Mesenchymal stem cell (in vitro differentiated cells and primary cell): ENCODE data around the gene EXOSC10.

Experiments used
- DNase-seq: peaks from one replicate; pipeline ENCODE4 v3.0.0-alpha.2; 2013
- H2AFZ ChIP-seq: one replicate; pipeline ENCODE4 v1.6.1; 2013; ENCODE audit warnings: low read depth, mild to moderate bottlenecking, control low read depth, inconsistent platforms, low read length, moderate library complexity
- H2AK5ac ChIP-seq: 2 replicates; pipeline ENCODE4 v1.6.1; 2013; ENCODE audit warnings: low read length, moderate library complexity, mild to moderate bottlenecking, inconsistent platforms; ENCODE audit not compliant: severe bottlenecking
- H2BK120ac ChIP-seq: one replicate; pipeline ENCODE4 v1.6.1; 2013; ENCODE audit warnings: low read depth, mild to moderate bottlenecking, inconsistent platforms, low read length, moderate library complexity
- H2BK12ac ChIP-seq, 2 experiments: one replicate each; pipeline ENCODE4 v1.6.1; 2013; ENCODE audit warnings: inconsistent platforms in 2 of 2, low read length in 2 of 2, mild to moderate bottlenecking in 2 of 2, moderate library complexity in 2 of 2, control low read depth in 1 of 2
- H2BK15ac ChIP-seq: one replicate; pipeline ENCODE4 v1.6.1; 2013; ENCODE audit warnings: mild to moderate bottlenecking, low read depth, inconsistent platforms; ENCODE audit not compliant: poor library complexity, severe bottlenecking
- H2BK5ac ChIP-seq: 2 replicates; pipeline ENCODE4 v1.6.1; 2013; ENCODE audit warnings: low read depth, mild to moderate bottlenecking, low read length, control low read depth, inconsistent platforms; ENCODE audit not compliant: poor library complexity, severe bottlenecking
- H3K14ac ChIP-seq, 2 experiments: one replicate each; pipeline ENCODE4 v1.6.1; 2013; ENCODE audit warnings: inconsistent platforms in 2 of 2, low read length in 2 of 2, control low read depth in 1 of 2, mild to moderate bottlenecking in 1 of 2, moderate library complexity in 1 of 2
- H3K18ac ChIP-seq, 2 experiments: one replicate each; pipeline ENCODE4 v1.6.1; 2013; ENCODE audit warnings: inconsistent platforms in 2 of 2, low read length in 2 of 2, control low read depth in 1 of 2, low read depth in 1 of 2, mild to moderate bottlenecking in 1 of 2
- H3K23ac ChIP-seq, 2 experiments: one replicate each; pipeline ENCODE4 v1.6.1; 2013; ENCODE audit warnings: inconsistent platforms in 2 of 2, low read length in 2 of 2, mild to moderate bottlenecking in 2 of 2, moderate library complexity in 2 of 2, control low read depth in 1 of 2
- H3K27ac ChIP-seq: 2 replicates; pipeline ENCODE4 v1.5.1; 2013; ENCODE audit warnings: mild to moderate bottlenecking, moderate library complexity, low read length, control low read depth, inconsistent platforms; ENCODE audit not compliant: poor library complexity, severe bottlenecking
- H3K27me3 ChIP-seq, 2 experiments: 2 replicates each; pipeline versions ENCODE4 v1.6.1 to v1.7.0; 2013; ENCODE audit warnings: low read length in 2 of 2, mild to moderate bottlenecking in 2 of 2, moderate library complexity in 2 of 2, control low read depth in 1 of 2, inconsistent platforms in 1 of 2; ENCODE audit not compliant: control insufficient read depth in 1 of 2, insufficient read depth in 1 of 2
- H3K36me3 ChIP-seq, 2 experiments: 2 replicates each; pipeline versions ENCODE4 v1.6.1 to v1.7.0; 2013; ENCODE audit warnings: low read length in 2 of 2, control low read depth in 1 of 2, inconsistent platforms in 1 of 2, low read depth in 1 of 2, mild to moderate bottlenecking in 1 of 2; ENCODE audit not compliant: insufficient read depth in 2 of 2, control insufficient read depth in 1 of 2
- H3K4ac ChIP-seq, 2 experiments: one replicate each; pipeline ENCODE4 v1.6.1; 2013; ENCODE audit warnings: inconsistent platforms in 2 of 2, low read length in 2 of 2, mild to moderate bottlenecking in 2 of 2, moderate library complexity in 2 of 2, control low read depth in 1 of 2, low read depth in 1 of 2
- H3K4me1 ChIP-seq: 2 replicates; pipeline ENCODE4 v1.6.1; 2013; ENCODE audit warnings: low read depth, low read length, control low read depth; ENCODE audit not compliant: control insufficient read depth, insufficient read depth
- H3K4me2 ChIP-seq: 2 replicates; pipeline ENCODE4 v1.6.1; 2013; ENCODE audit warnings: low read length, mild to moderate bottlenecking, inconsistent platforms; ENCODE audit not compliant: poor library complexity, severe bottlenecking
- H3K4me3 ChIP-seq, 2 experiments: 2 replicates each; pipeline versions ENCODE4 v1.5.1 to v1.7.0; 2013; ENCODE audit warnings: low read length in 2 of 2, mild to moderate bottlenecking in 2 of 2, control low read depth in 1 of 2, low read depth in 1 of 2; ENCODE audit not compliant: insufficient read depth in 1 of 2
- H3K79me1 ChIP-seq: replicated peaks from 2 replicates; pipeline ENCODE4 v1.6.1; 2013; ENCODE audit warnings: mild to moderate bottlenecking, control low read depth, low read length, inconsistent platforms; ENCODE audit not compliant: poor library complexity, severe bottlenecking
- H3K9ac ChIP-seq: 2 replicates; pipeline ENCODE4 v1.7.0; 2013; ENCODE audit warnings: mild to moderate bottlenecking, low read length, moderate library complexity
- H3K9me3 ChIP-seq: 2 replicates; pipeline ENCODE4 v1.7.0; 2013; ENCODE audit warnings: mild to moderate bottlenecking, low read length; ENCODE audit not compliant: control insufficient read depth
- H4K8ac ChIP-seq: one replicate; pipeline ENCODE4 v1.6.1; 2013; ENCODE audit warnings: inconsistent platforms, mild to moderate bottlenecking, low read length, moderate library complexity
- H4K91ac ChIP-seq: one replicate; pipeline ENCODE4 v1.6.1; 2013; ENCODE audit warnings: mild to moderate bottlenecking, low read length, inconsistent platforms
- WGBS: methylation state at CpG from one replicate; pipeline ENCODE4 v1.1.7; 2013; ENCODE audit warnings: mixed read lengths; 5-methylcytosine and 5-hydroxymethylcytosine counted together

Gene EXOSC10

GRCh38 chr1:11044086-11044848 is 55.4 kb downstream of the EXOSC10 start:
- Histone ChIP-seq H3K36me3 (no peaks in the 10 kb centered on the region), H4K91ac (no peak overlapping the region), H3K4me3 (no peak overlapping the region), H2BK15ac (no peak overlapping the region), H2AK5ac (no peak overlapping the region), H3K4me1 (no peaks in the 10 kb centered on the region), H3K14ac (no peak overlapping the region), H3K79me1 (no peaks in the 10 kb centered on the region), H2BK12ac (no peak overlapping the region), H4K8ac (no peak overlapping the region), H3K18ac (no peak overlapping the region), H3K27me3 (peaks cover 0 to 28% of the 10 kb centered on the region in 2 experiments), H3K27ac (no peak overlapping the region), H3K23ac (no peak overlapping the region), H2AFZ (no peak overlapping the region), H3K9me3 (peaks cover 7% of the 10 kb centered on the region), H2BK120ac (no peak overlapping the region), H3K9ac (no peak overlapping the region), H3K4ac (no peak overlapping the region), H2BK5ac (no peak overlapping the region), H3K4me2 (no peak overlapping the region)
- 77% methylated on average over 13 of the region's 16 CpGs for whole genome bisulfite sequencing
- DNase-seq = no peak

DNA sequence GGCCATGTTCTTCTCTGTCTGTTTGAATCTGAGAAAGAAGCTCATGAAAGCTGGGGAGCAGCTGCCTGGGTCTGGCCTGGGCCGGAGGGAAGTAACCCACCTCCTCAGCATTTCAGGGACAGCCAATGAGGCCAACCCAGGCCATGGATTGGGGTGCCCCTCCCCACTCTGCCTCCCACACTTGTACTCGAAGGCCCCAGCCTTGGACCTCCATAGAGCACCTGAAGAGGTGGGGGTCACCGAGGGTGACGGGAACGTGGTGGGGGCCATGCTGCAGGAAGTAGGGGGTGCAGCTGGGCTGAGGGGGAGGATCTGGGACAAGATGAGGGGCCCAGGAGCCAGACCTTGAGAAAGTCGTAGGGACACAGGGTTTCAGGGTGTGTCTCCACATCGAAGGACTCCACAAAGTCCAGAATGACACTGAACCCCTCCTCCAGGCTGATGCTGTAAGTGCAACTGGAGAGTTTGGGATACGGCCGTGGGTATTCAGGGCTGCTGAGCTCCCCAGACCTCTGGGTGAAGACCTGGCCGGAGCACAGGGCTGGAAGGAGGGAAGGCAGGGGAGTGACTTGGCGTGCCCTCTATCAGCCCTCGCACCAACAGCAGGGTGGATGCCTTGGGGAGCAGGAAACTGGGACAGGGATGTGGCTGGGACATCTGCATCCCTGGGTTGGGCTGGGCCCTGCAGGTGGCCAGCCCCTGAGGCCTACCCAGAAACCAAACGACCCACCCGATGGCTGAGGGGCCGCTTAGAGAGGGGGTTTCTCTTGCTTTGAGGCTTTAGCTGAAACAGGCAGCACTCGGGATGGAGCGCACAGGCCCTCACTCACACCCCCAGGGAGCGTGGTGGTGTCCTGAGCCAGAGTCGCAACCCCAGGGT is 56.4 kb downstream of the EXOSC10 start:
- H3K18ac ChIP-seq = no peak overlapping the region
- H3K27ac ChIP-seq = no peak overlapping the region
- H2AFZ ChIP-seq = no peak overlapping the region
- H3K9me3 ChIP-seq = peaks cover 7% of the 10 kb centered on the region
- H2AK5ac ChIP-seq = no peak overlapping the region
- H2BK5ac ChIP-seq = no peak overlapping the region
- no peak overlapping the region for H3K4ac ChIP-seq
- no peak overlapping the region for H3K4me3 ChIP-seq
- peaks cover 10 to 38% of the 10 kb centered on the region in 2 experiments for H3K27me3 ChIP-seq
- no peak for DNase-seq
- H2BK15ac ChIP-seq = no peak overlapping the region
- H2BK12ac ChIP-seq = no peak overlapping the region
- no peak overlapping the region for H2BK120ac ChIP-seq
- no peak overlapping the region for H3K14ac ChIP-seq
- no peak overlapping the region for H4K8ac ChIP-seq
- H3K9ac ChIP-seq = no peak overlapping the region
- no peak overlapping the region for H4K91ac ChIP-seq
- no peak overlapping the region for H3K4me2 ChIP-seq
- no peak overlapping the region for H3K23ac ChIP-seq
- H3K79me1 ChIP-seq = no peaks in the 10 kb centered on the region
- 79% methylated on average over 18 of the region's 19 CpGs for WGBS
- H3K36me3 ChIP-seq = no peaks in the 10 kb centered on the region
- no peaks in the 10 kb centered on the region for H3K4me1 ChIP-seq

- DNase-seq = no peak
- H3K9ac ChIP-seq = no peak overlapping the region
- H4K91ac ChIP-seq = no peak overlapping the region
- H3K4ac ChIP-seq = no peak overlapping the region
- H2BK5ac ChIP-seq = no peak overlapping the region
- no peak overlapping the region for H3K27ac ChIP-seq
- no peak overlapping the region for H2AK5ac ChIP-seq
- H4K8ac ChIP-seq = no peak overlapping the region
- no peaks in the 10 kb centered on the region for H3K36me3 ChIP-seq
- WGBS = 84% methylated on average over 3 of the region's 3 CpGs
- no peak overlapping the region for H3K23ac ChIP-seq
- H2BK120ac ChIP-seq = no peak overlapping the region
- no peak overlapping the region for H2AFZ ChIP-seq
- H3K18ac ChIP-seq = no peak overlapping the region
- no peak overlapping the region for H3K4me3 ChIP-seq
- H2BK15ac ChIP-seq = no peak overlapping the region
- no peak overlapping the region for H3K14ac ChIP-seq
- H3K27me3 ChIP-seq = peaks cover 12 to 40% of the 10 kb centered on the region in 2 experiments
- peaks cover 7% of the 10 kb centered on the region for H3K9me3 ChIP-seq
- H3K4me2 ChIP-seq = no peak overlapping the region
- no peaks in the 10 kb centered on the region for H3K4me1 ChIP-seq
- no peaks in the 10 kb centered on the region for H3K79me1 ChIP-seq
- no peak overlapping the region for H2BK12ac ChIP-seq
Measured at GRCh38 chr1:11042065-11042464, 57.6 kb downstream of the EXOSC10 start.

GRCh38 chr1:11041048-11041447 is 58.6 kb downstream of the EXOSC10 start:
- H3K4me2 ChIP-seq = no peak overlapping the region
- H3K4me1 ChIP-seq = no peaks in the 10 kb centered on the region
- H3K4me3 ChIP-seq = no peak overlapping the region
- H3K27ac ChIP-seq = no peak overlapping the region
- no peak overlapping the region for H2BK12ac ChIP-seq
- H3K14ac ChIP-seq = no peak overlapping the region
- H2BK120ac ChIP-seq = no peak overlapping the region
- no peak overlapping the region for H2AFZ ChIP-seq
- H3K79me1 ChIP-seq = no peaks in the 10 kb centered on the region
- no peak overlapping the region for H3K18ac ChIP-seq
- H3K9ac ChIP-seq = no peak overlapping the region
- H2BK5ac ChIP-seq = no peak overlapping the region
- peaks cover 7% of the 10 kb centered on the region for H3K9me3 ChIP-seq
- DNase-seq = no peak
- no peak overlapping the region for H4K8ac ChIP-seq
- peaks cover 12 to 44% of the 10 kb centered on the region in 2 experiments for H3K27me3 ChIP-seq
- no peak overlapping the region for H2BK15ac ChIP-seq
- H3K4ac ChIP-seq = no peak overlapping the region
- no peak overlapping the region for H4K91ac ChIP-seq
- no peak overlapping the region for H2AK5ac ChIP-seq
- no peak overlapping the region for H3K23ac ChIP-seq
- H3K36me3 ChIP-seq = no peaks in the 10 kb centered on the region
